ENCODE results near the gene BRCA2. TPM values are rescaled to one million over a fixed set of nuclear protein-coding genes. Genes with fewer than 3 reads are reported as not detected.
A peak's percentile ranks its signal among the peaks of the same experiment; 100 is the strongest.

The BRCA2 gene
- total RNA-seq, 2 experiments from 2014 or later, result 1.9 to 2.4 TPM

- H3K27me3 Mint-ChIP-seq, result no peaks in the 10 kb centered on the region
- CTCF ChIA-PET, result no interaction called here
- no peaks in the 10 kb centered on the region for H3K36me3 Mint-ChIP-seq (ENCODE audit: low read depth)
- DNase-seq (no peak), ATAC-seq (ENCODE audit: poor library complexity) (no peak)
- Histone ChIP-seq H3K9me3 (ENCODE audit: control insufficient read depth in 1 of 2, insufficient read depth in 1 of 2, low read length in 2 of 2) (no peaks in the 10 kb centered on the region), H3K27me3 (ENCODE audit: control insufficient read depth in 1 of 2, insufficient read depth in 2 of 2, low read length in 2 of 2) (no peaks in the 10 kb centered on the region), H3K36me3 (ENCODE audit: insufficient read depth, low read length) (no peaks in the 10 kb centered on the region), H3K4me3 (ENCODE audit: low read length) (no peak overlapping the region), H3K4me1 (ENCODE audit: insufficient read depth, low read length) (no peaks in the 10 kb centered on the region), H3K27ac (ENCODE audit: low read depth in 1 of 2, low read length in 2 of 2) (no peak overlapping the region)
- intact Hi-C loops (cut with DNase I, micrococcal nuclease), result no loop called here
- H3K9me3 Mint-ChIP-seq, result no peaks in the 10 kb centered on the region
- POLR2A ChIA-PET, result no interaction called here
- no peak for TF ChIP-seq CTCF (IDR thresholded peaks at IDR 0.05)
- H3K4me3 Mint-ChIP-seq, result no peak overlapping the region
- no peaks in the 10 kb centered on the region for H3K4me1 Mint-ChIP-seq (ENCODE audit: low read depth)
- H3K27ac Mint-ChIP-seq, result no peak overlapping the region
These were observed 62.7 kb downstream of the BRCA2 start for GRCh38 chr13:32378012-32378411.

DNA sequence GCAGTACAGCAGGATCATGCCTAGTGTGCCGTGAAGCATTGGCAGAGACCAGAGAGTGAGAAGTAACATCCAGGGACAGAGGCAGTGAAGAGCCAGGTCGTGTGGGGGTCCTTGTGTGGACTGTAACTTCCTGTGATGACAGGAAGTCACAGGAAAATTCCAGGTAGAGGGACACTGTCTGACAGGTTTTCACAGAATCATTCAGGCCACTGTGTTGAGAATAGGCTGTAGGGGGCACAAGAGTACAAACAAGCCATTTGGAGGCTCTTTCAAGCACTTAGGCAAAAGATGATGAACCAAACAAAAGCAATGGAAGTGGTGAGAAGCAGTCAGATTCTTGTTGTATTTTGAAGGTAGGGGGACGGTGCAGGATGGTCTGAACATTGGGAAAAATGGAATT is 66.2 kb downstream of the BRCA2 start:
- POLR2A ChIA-PET, result no interaction called here
- no peaks in the 10 kb centered on the region for H3K4me1 Mint-ChIP-seq (ENCODE audit: low read depth)
- H3K36me3 Mint-ChIP-seq (ENCODE audit: low read depth), result no peaks in the 10 kb centered on the region
- Histone ChIP-seq H3K27me3 (ENCODE audit: control insufficient read depth in 1 of 2, insufficient read depth in 2 of 2, low read length in 2 of 2) (no peaks in the 10 kb centered on the region), H3K4me1 (ENCODE audit: insufficient read depth, low read length) (no peaks in the 10 kb centered on the region), H3K36me3 (ENCODE audit: insufficient read depth, low read length) (no peaks in the 10 kb centered on the region), H3K9me3 (ENCODE audit: control insufficient read depth in 1 of 2, insufficient read depth in 1 of 2, low read length in 2 of 2) (no peaks in the 10 kb centered on the region), H3K4me3 (ENCODE audit: low read length) (no peak overlapping the region), H3K27ac (ENCODE audit: low read depth in 1 of 2, low read length in 2 of 2) (no peak overlapping the region)
- peak; percentile 57 for TF ChIP-seq CTCF (IDR thresholded peaks at IDR 0.05)
- DNase-seq (peak in 5 of 14 experiments; percentile 2 to 57 (median 47)), ATAC-seq (ENCODE audit: poor library complexity) (peak; percentile 56)
- no peaks in the 10 kb centered on the region for H3K9me3 Mint-ChIP-seq
- intact Hi-C loops (cut with DNase I, micrococcal nuclease), result loop anchor here (1.0 to 10.0 kb wide), 4 partner anchors 61 to 253 kb away; no protein-coding TSS in a partner anchor
- CTCF ChIA-PET, result interaction anchor here (1.1 kb wide), 1 partner anchor 47 kb away, joined by 3 read pairs; no protein-coding TSS in a partner anchor
- no peak overlapping the region for H3K27ac Mint-ChIP-seq
- no peaks in the 10 kb centered on the region for H3K27me3 Mint-ChIP-seq
- no peak overlapping the region for H3K4me3 Mint-ChIP-seq

DNA sequence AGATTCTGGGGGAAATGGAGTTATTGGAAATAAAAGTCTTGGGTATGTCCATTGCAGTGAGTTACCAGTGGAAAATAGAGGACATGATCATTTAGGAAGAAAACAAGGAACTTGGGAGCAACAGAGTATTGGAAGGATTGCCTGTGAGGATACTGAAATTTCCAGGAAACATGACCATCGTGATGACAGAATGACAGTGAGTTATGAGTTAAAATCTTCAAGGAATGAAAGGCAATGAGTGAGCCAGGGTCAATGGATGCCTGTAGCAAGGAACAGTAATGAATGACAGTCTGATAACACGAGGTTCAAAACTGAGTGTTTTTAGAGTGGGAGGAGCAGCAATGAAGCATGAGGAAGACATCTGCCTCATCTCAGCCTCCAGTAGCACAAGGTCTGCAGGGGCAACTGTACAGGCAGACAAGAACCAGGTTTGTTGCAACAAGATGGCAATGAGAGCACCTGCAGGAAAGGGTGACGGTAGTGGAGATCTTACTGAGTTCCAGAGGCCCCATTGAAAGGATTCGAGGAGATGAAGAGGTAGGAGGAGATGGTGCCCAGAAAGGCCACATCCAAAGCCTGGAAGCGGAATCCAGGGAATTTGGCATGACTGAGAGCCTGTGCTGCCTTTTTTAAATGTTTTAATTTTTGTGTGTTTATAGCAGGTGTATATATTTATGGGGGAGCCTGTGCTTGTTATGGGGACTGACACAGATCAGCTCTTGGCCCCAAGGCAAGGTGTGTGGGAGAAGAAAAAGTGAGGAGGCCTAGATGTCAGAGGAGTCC is 68.7 kb downstream of the BRCA2 start:
- Mint-ChIP-seq H3K27me3 (no peaks in the 10 kb centered on the region), H3K4me3 (no peak overlapping the region), H3K9me3 (no peaks in the 10 kb centered on the region), H3K4me1 (ENCODE audit: low read depth) (no peaks in the 10 kb centered on the region), H3K27ac (no peak overlapping the region), H3K36me3 (ENCODE audit: low read depth) (no peaks in the 10 kb centered on the region)
- no peak for DNase-seq
- no peaks in the 10 kb centered on the region for H3K4me1 ChIP-seq (ENCODE audit: insufficient read depth, low read length)
- no peak for ATAC-seq (ENCODE audit: poor library complexity)
- POLR2A ChIA-PET, result no interaction called here
- no peaks in the 10 kb centered on the region for H3K27me3 ChIP-seq (ENCODE audit: control insufficient read depth in 1 of 2, insufficient read depth in 2 of 2, low read length in 2 of 2)
- H3K9me3 ChIP-seq (ENCODE audit: control insufficient read depth in 1 of 2, insufficient read depth in 1 of 2, low read length in 2 of 2), result no peaks in the 10 kb centered on the region
- no peak overlapping the region for H3K27ac ChIP-seq (ENCODE audit: low read depth in 1 of 2, low read length in 2 of 2)
- CTCF ChIA-PET, result no interaction called here
- no peak overlapping the region for H3K4me3 ChIP-seq (ENCODE audit: low read length)
- no peak for TF ChIP-seq CTCF (IDR thresholded peaks at IDR 0.05)
- intact Hi-C loops (cut with DNase I, micrococcal nuclease), result loop anchor here in 1 of 2 experiments (2.0 to 10.0 kb wide), 2 partner anchors 199 to 251 kb away; no protein-coding TSS in a partner anchor
- H3K36me3 ChIP-seq (ENCODE audit: insufficient read depth, low read length), result no peaks in the 10 kb centered on the region
